ENCODE data around the gene FBXO8. TPM values are rescaled to one million over a fixed set of nuclear protein-coding genes. Genes with fewer than 3 reads are reported as not detected.

The FBXO8 gene
- total RNA-seq, 1 experiment from 2014 or later, result 7.5 TPM

GRCh38 chr4:174273930-174274329, 9.5 kb downstream of the FBXO8 start:
- no peak overlapping the region for H3K27ac Mint-ChIP-seq
- H3K4me3 Mint-ChIP-seq, result no peak overlapping the region
- POLR2A ChIA-PET, result no interaction called here
- no peaks in the 10 kb centered on the region for H3K4me1 Mint-ChIP-seq
- H3K27me3 Mint-ChIP-seq (ENCODE audit: low read depth), result no peaks in the 10 kb centered on the region
- DNase-seq (ENCODE audit: low spot score) (no peak), ATAC-seq (no peak)
- CTCF ChIA-PET, result no interaction called here
- H3K36me3 Mint-ChIP-seq, result no peaks in the 10 kb centered on the region
- no peaks in the 10 kb centered on the region for H3K9me3 Mint-ChIP-seq
- TF ChIP-seq JUN (CRISPR knock-in tag; IDR thresholded peaks at IDR 0.05) (no peak), CREB1 (CRISPR knock-in tag; IDR thresholded peaks at IDR 0.05) (no peak), CDX4 (CRISPR knock-in tag; IDR thresholded peaks at IDR 0.05; ENCODE audit: borderline replicate concordance) (no peak), ATF1 (CRISPR knock-in tag; IDR thresholded peaks at IDR 0.05) (no peak), ZNF263 (CRISPR knock-in tag; IDR thresholded peaks at IDR 0.05; ENCODE audit: low read depth) (no peak), AFF4 (CRISPR knock-in tag; IDR thresholded peaks at IDR 0.05; ENCODE audit: borderline replicate concordance) (no peak), IRF1 (CRISPR knock-in tag; IDR thresholded peaks at IDR 0.05) (no peak), PRRX2 (CRISPR knock-in tag; IDR thresholded peaks at IDR 0.05) (no peak), FOXP4 (CRISPR knock-in tag; IDR thresholded peaks at IDR 0.05) (no peak), ZNF232 (CRISPR knock-in tag; IDR thresholded peaks at IDR 0.05) (no peak), ZNF671 (CRISPR knock-in tag; IDR thresholded peaks at IDR 0.05) (no peak), HMGXB4 (CRISPR knock-in tag; IDR thresholded peaks at IDR 0.05) (no peak), ZNF121 (CRISPR knock-in tag; IDR thresholded peaks at IDR 0.05) (no peak), ZBTB21 (CRISPR knock-in tag; IDR thresholded peaks at IDR 0.05; ENCODE audit: borderline replicate concordance) (no peak), E2F1 (CRISPR knock-in tag; IDR thresholded peaks at IDR 0.05) (no peak), ZNF396 (CRISPR knock-in tag; IDR thresholded peaks at IDR 0.05; ENCODE audit: borderline replicate concordance) (no peak), KAT7 (CRISPR knock-in tag; IDR thresholded peaks at IDR 0.05; ENCODE audit: borderline replicate concordance) (no peak), SMAD3 (CRISPR knock-in tag; IDR thresholded peaks at IDR 0.05; ENCODE audit: borderline replicate concordance) (no peak)

All from WTC11 (cell line).